Adrenal gland (tissue), 12 donors: ENCODE results near the gene CDK10. TPM values are rescaled to one million over a fixed set of nuclear protein-coding genes. Genes with fewer than 3 reads are reported as not detected.
A peak's percentile ranks its signal among the peaks of the same experiment; 100 is the strongest.

Experiments used
- DNase-seq, 7 donors: peaks; one replicate each; pipeline ENCODE4 v3.0.0-alpha.2; 2019 to 2020
- H3K27ac ChIP-seq, 5 donors: fragments of 200-600 bp; sonication (generic) in 4 of 5; 1 replicate in 3 of 5; 2 replicates in 2 of 5; pipeline versions ENCODE4 v1.5.1 to v1.8.0; 2016 to 2020; ENCODE audit warnings: mild to moderate bottlenecking in 1 of 5
- H3K27me3 ChIP-seq: fragments of 200-600 bp; 2 replicates; pipeline ENCODE4 v1.8.0; 2021
- H3K36me3 ChIP-seq, 2 donors: fragments of 200-600 bp; replicated peaks in 1 of 2; 1 replicate in 1 of 2; 2 replicates in 1 of 2; pipeline versions ENCODE4 v1.5.1 to v1.8.0; 2018 to 2022
- H3K4me1 ChIP-seq, 2 donors: fragments of 200-600 bp; replicated peaks in 1 of 2; 1 replicate in 1 of 2; 2 replicates in 1 of 2; pipeline versions ENCODE4 v1.5.1 to v1.8.0; 2018 to 2021
- H3K4me3 ChIP-seq, 4 donors: fragments of 200-600 bp; sonication (generic) in 3 of 4; one replicate each; pipeline ENCODE4 v1.5.1; 2016 to 2018
- H3K9me3 ChIP-seq, 3 donors: fragments of 200-600 bp; sonication (generic) in 1 of 3; replicated peaks in 1 of 3; 1 replicate in 2 of 3; 2 replicates in 1 of 3; pipeline versions ENCODE4 v1.5.1 to v1.8.0; 2016 to 2021
- POLR2A ChIP-seq, 2 donors: fragments of 450-650 bp; IDR thresholded peaks; one replicate each; pipeline ENCODE4 v1.6.1; 2017; ENCODE audit warnings: antibody characterized with exemption in 2 of 2, mild to moderate bottlenecking in 2 of 2, moderate library complexity in 1 of 2
- WGBS, 4 donors: extraction: QIAGEN DNeasy Blood & Tissue Kit in 2 of 4; methylation state at CpG; one replicate each; pipeline versions ENCODE4 v1.1.5 to v1.1.7; 2013 to 2017; 5-methylcytosine and 5-hydroxymethylcytosine counted together
- intact Hi-C, 2 donors: fragments of 100-400 bp; cut with DNase I; formaldehyde crosslinking; loops; one replicate each; pipeline versions ENCODE4 v1.14.1 to v1.15.0; 2022 to 2023
- polyA plus RNA-seq, 3 donors: library from polyadenylated mRNA; stranded (reverse); fragments of 200-250 nt in 2 of 3; fragments of 350-450 nt in 1 of 3; fragmentation: Illumina TruSeq in 1 of 3; extraction: RNeasy Lipid Tissue Mini Kit (QIAGEN cat#74804) in 1 of 3; gene quantifications; one replicate each; pipeline ENCODE4 v1.2.3, GENCODE V29; 2013 to 2014
- total RNA-seq, 9 donors: library from RNA; depleted of rRNA in 4 of 9; stranded (reverse); fragments of >200 nt in 4 of 9; fragments of 120-200 nt in 1 of 9; fragmentation: NEBNext Ultra II Directional in 1 of 9; extraction: Animal tissue kit (Norgen Biotek cat#: 25700) in 1 of 9; gene quantifications; one replicate each; pipeline versions ENCODE4 v1.1.0 to v1.2.4, GENCODE V29; 2013 to 2023
- TF ChIP-seq, protein P1 (sequence below), 6 experiments: fragments of 450-650 bp in 4 of 6; fragments of 200-600 bp in 2 of 6; sonication (generic) in 1 of 6; IDR thresholded peaks; 1 replicate in 5 of 6; 2 replicates in 1 of 6; pipeline versions ENCODE4 v1.5.1 to v1.8.0; 2016 to 2021; ENCODE audit warnings: antibody characterized with exemption in 6 of 6, mild to moderate bottlenecking in 2 of 6, moderate library complexity in 1 of 6
- donor health status: healthy with polysubstance abuse.
- donor health status: Bipolar disorder and iron deficiency.
- donor health status: DM: yes; HTN: yes; CAD: no.
- donor health status: DM: no; HTN: no; CAD: no.
- donor health status: DM: no; HTN: no; CAD: no.
- donor health status: DM: yes; HTN: yes; CAD: no.

The CDK10 gene
- total and polyA plus RNA-seq, 12 donors: 29.5 to 289 (median 64.5) TPM

GRCh38 chr16:89695086-89695874, 8.8 kb downstream of the CDK10 start:
- intact Hi-C loops: no loop called here
- Histone ChIP-seq H3K27ac (no peak overlapping the region), H3K27me3 (no peaks in the 10 kb centered on the region), H3K4me3 (no peak overlapping the region), H3K4me1 (peaks cover 4 to 8% of the 10 kb centered on the region in 2 donors), H3K9me3 (no peaks in the 10 kb centered on the region), H3K36me3 (peaks cover 0 to 61% of the 10 kb centered on the region in 2 donors)
- peak in 2 of 7 donors; percentile 17 to 52 for DNase-seq
- 90 to 94% (median 92%) methylated on average over 7 to 31 of the region's 31 CpGs for WGBS, 4 donors
- no peak for TF ChIP-seq POLR2A (IDR thresholded peaks at IDR 0.05)
- TF ChIP-seq, protein P1, sequence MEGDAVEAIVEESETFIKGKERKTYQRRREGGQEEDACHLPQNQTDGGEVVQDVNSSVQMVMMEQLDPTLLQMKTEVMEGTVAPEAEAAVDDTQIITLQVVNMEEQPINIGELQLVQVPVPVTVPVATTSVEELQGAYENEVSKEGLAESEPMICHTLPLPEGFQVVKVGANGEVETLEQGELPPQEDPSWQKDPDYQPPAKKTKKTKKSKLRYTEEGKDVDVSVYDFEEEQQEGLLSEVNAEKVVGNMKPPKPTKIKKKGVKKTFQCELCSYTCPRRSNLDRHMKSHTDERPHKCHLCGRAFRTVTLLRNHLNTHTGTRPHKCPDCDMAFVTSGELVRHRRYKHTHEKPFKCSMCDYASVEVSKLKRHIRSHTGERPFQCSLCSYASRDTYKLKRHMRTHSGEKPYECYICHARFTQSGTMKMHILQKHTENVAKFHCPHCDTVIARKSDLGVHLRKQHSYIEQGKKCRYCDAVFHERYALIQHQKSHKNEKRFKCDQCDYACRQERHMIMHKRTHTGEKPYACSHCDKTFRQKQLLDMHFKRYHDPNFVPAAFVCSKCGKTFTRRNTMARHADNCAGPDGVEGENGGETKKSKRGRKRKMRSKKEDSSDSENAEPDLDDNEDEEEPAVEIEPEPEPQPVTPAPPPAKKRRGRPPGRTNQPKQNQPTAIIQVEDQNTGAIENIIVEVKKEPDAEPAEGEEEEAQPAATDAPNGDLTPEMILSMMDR (IDR thresholded peaks at IDR 0.05): no peak

DNA sequence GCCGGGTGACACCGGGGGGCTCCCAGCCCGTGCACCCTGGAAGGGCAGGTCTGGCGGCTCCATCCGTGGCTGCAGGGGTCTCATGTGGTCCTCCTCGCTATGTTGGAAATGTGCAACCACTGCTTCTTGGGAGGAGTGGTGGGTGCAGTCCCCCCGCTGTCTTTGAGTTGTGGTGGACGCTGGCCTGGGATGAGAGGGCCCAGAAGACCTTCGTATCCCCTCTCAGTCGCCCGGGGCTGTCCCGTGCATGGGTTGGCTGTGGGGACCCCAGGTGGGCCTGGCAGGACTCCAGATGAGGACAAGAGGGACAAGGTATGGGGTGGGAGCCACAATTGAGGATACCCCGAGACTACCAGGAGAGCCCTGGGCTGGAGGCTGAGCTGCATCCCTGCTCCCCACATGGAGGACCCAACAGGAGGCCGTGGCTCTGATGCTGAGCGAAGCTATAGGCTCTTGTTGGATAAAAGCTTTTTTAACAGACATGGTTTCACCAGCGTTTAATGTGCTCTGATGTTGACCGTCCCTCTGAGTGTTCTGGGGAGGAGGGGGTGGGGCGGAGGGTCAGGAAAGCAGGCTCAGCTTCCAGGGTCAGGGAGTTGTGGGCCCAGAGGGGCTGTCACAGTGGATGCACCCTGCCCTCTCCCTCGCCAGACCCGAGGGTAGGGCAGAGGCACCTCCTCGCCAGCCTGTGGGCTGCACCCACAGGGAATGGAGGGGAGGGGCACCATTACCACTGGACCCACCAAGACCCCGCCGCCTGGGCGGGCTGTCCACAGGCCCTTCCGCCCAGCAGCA, 9.6 kb downstream of the CDK10 start:
- WGBS, 4 donors: 72 to 83% (median 78%) methylated on average over 7 to 25 of the region's 25 CpGs
- intact Hi-C loops: no loop called here
- DNase-seq: peak in 2 of 7 donors; percentile 33 to 54
- no peak overlapping the region for H3K27ac ChIP-seq
- peaks cover 10 to 16% of the 10 kb centered on the region in 2 donors for H3K4me1 ChIP-seq
- TF ChIP-seq, protein P1 (IDR thresholded peaks at IDR 0.05): no peak
- TF ChIP-seq POLR2A (IDR thresholded peaks at IDR 0.05): no peak
- H3K27me3 ChIP-seq: no peaks in the 10 kb centered on the region
- peaks cover 0 to 56% of the 10 kb centered on the region in 2 donors for H3K36me3 ChIP-seq
- no peak overlapping the region for H3K4me3 ChIP-seq
- no peaks in the 10 kb centered on the region for H3K9me3 ChIP-seq

- peaks cover 0 to 50% of the 10 kb centered on the region in 2 donors for H3K36me3 ChIP-seq
- 55 to 67% (median 64%) methylated on average over 3 to 18 of the region's 18 CpGs for WGBS, 4 donors
- intact Hi-C loops: no loop called here
Observed at GRCh38 chr16:89696670-89697128, 10.2 kb downstream of the CDK10 start.

More at GRCh38 chr16:89696670-89697128, 10.2 kb downstream of the CDK10 start:
- no peak for TF ChIP-seq POLR2A (IDR thresholded peaks at IDR 0.05)
- TF ChIP-seq, protein P1 (IDR thresholded peaks at IDR 0.05): no peak
- Histone ChIP-seq H3K4me3 (no peak overlapping the region), H3K27ac (no peak overlapping the region), H3K27me3 (no peaks in the 10 kb centered on the region), H3K4me1 (peaks cover 10 to 17% of the 10 kb centered on the region in 2 donors), H3K9me3 (no peaks in the 10 kb centered on the region)
- peak in 2 of 7 donors; percentile 22 to 53 for DNase-seq
